HepG2 (cell line): Measurements from ENCODE around the gene MS4A2. TPM values are rescaled to one million over a fixed set of nuclear protein-coding genes. Genes with fewer than 3 reads are reported as not detected.

ENCODE experiments used
- ARID5B ChIP-seq: IDR thresholded peaks from 2 replicates; pipeline ENCODE4 v1.4.0; 2020; ENCODE audit warnings: mild to moderate bottlenecking, missing genetic modification reagents
- BHLHE40 ChIP-seq: IDR thresholded peaks from 2 replicates; pipeline ENCODE4 v1.6.1; 2011; ENCODE audit warnings: low read length, improper control_type of control experiment
- CREM ChIP-seq, 2 experiments: sonication (generic) in 1 of 2; formaldehyde crosslinking in 1 of 2; IDR thresholded peaks; 2 replicates each; pipeline versions ENCODE4 v1.4.0 to v1.6.1; 2016 to 2020; ENCODE audit warnings: antibody characterized with exemption in 1 of 2, mild to moderate bottlenecking in 1 of 2, missing genetic modification reagents in 1 of 2
- DNMT3B ChIP-seq: conservative IDR thresholded peaks from 2 replicates; pipeline ENCODE4 v1.6.1; 2016; ENCODE audit warnings: missing biosample characterization, control low read depth
- FOSL2 ChIP-seq: sonication (generic); formaldehyde crosslinking; IDR thresholded peaks from 2 replicates; pipeline ENCODE4 v1.4.0; 2020; ENCODE audit warnings: missing genetic modification reagents
- FOXA3 ChIP-seq: IDR thresholded peaks from 2 replicates; pipeline ENCODE4 v1.6.1; 2016; ENCODE audit warnings: missing genetic modification reagents, missing compliant biosample characterization
- FOXO1 ChIP-seq: sonication (generic); formaldehyde crosslinking; IDR thresholded peaks from 2 replicates; pipeline ENCODE4 v1.4.0; 2020; ENCODE audit warnings: missing genetic modification reagents
- FOXP4 ChIP-seq: sonication (generic); formaldehyde crosslinking; IDR thresholded peaks from 2 replicates; pipeline ENCODE4 v1.4.0; 2020; ENCODE audit warnings: missing genetic modification reagents
- HHEX ChIP-seq: IDR thresholded peaks from 2 replicates; pipeline ENCODE4 v1.6.1; 2016; ENCODE audit warnings: control low read depth
- HOMEZ ChIP-seq: IDR thresholded peaks from 2 replicates; pipeline ENCODE4 v1.6.1; 2016; ENCODE audit warnings: low read depth
- MIXL1 ChIP-seq: IDR thresholded peaks from 2 replicates; pipeline ENCODE4 v1.6.1; 2016
- NFIC ChIP-seq: IDR thresholded peaks from 2 replicates; pipeline ENCODE4 v1.6.1; 2012; ENCODE audit warnings: mild to moderate bottlenecking, low read length, inconsistent platforms
- RCOR2 ChIP-seq: IDR thresholded peaks from 2 replicates; pipeline ENCODE4 v1.6.1; 2016; ENCODE audit warnings: missing biosample characterization, missing genetic modification reagents
- SMAD3 ChIP-seq: sonication (generic); formaldehyde crosslinking; IDR thresholded peaks from 2 replicates; pipeline ENCODE4 v1.4.0; 2020; ENCODE audit warnings: missing genetic modification reagents
- ZFP90 ChIP-seq: sonication (generic); formaldehyde crosslinking; IDR thresholded peaks from 2 replicates; pipeline ENCODE4 v1.8.0; 2022; ENCODE audit warnings: missing genetic modification reagents, mild to moderate bottlenecking, inconsistent platforms, borderline replicate concordance
- ZNF44 ChIP-seq: sonication (generic); formaldehyde crosslinking; IDR thresholded peaks from 2 replicates; pipeline ENCODE4 v1.5.1; 2020; ENCODE audit warnings: mild to moderate bottlenecking, missing genetic modification reagents
- ZNF503 ChIP-seq: sonication (generic); formaldehyde crosslinking; IDR thresholded peaks from 2 replicates; pipeline ENCODE4 v1.4.0; 2020; ENCODE audit warnings: missing genetic modification reagents
- ZNF512B ChIP-seq: sonication (generic); formaldehyde crosslinking; IDR thresholded peaks from 2 replicates; pipeline ENCODE4 v1.5.1; 2020; ENCODE audit warnings: missing genetic modification reagents, mild to moderate bottlenecking, borderline replicate concordance
- polyA plus RNA-seq, 8 experiments: library from polyadenylated mRNA; depleted of rRNA in 3 of 8; stranded (reverse) in 7 of 8; unstranded in 1 of 8; fragments of >200 nt; fragmentation: Illumina TruSeq in 4 of 8; extraction: Trizol in 4 of 8; gene quantifications; 2 replicates each; pipeline versions ENCODE4 v1.2.1 to v1.2.3, GENCODE V29; 2011 to 2016; ENCODE audit warnings: low read depth in 4 of 8, missing spikeins in 1 of 8, mixed read lengths in 1 of 8; ENCODE audit not compliant: insufficient read depth in 1 of 8
- total RNA-seq, 5 experiments: library from RNA; depleted of rRNA; stranded (reverse); fragments of >200 nt; fragmentation: Illumina TruSeq; extraction: Trizol; gene quantifications; 2 replicates each; pipeline ENCODE4 v1.2.3, GENCODE V29; 2016; ENCODE audit warnings: low read depth in 1 of 5

Gene MS4A2
- total and polyA plus RNA-seq, 2 of the 13 experiments (the other 11 are each of a cell fraction or from before 2014, with no cell fraction given) = not detected

- peak; percentile 28; the same call in 1 of the 2 replicates for TF ChIP-seq HOMEZ (CRISPR knock-in tag)
- TF ChIP-seq ZFP90 = no peak
- TF ChIP-seq ZNF44 (CRISPR knock-in tag) = no peak
- peak; percentile 57 for TF ChIP-seq CREM (IDR thresholded peaks at IDR 0.05)
- TF ChIP-seq CREM (CRISPR knock-in tag; IDR thresholded peaks at IDR 0.05) = no peak
- TF ChIP-seq DNMT3B (CRISPR knock-in tag) = 0 out of 2 replicates have a peak, but pooled peaks have one; percentile 46
- TF ChIP-seq SMAD3 = 0 out of 2 replicates have a peak, but pooled peaks have one; percentile 47
- 0 out of 2 replicates have a peak, but pooled peaks have one; percentile 23 for TF ChIP-seq RCOR2 (CRISPR knock-in tag)
- peak; percentile 62; the same call in 1 of the 2 replicates for TF ChIP-seq FOXO1 (CRISPR knock-in tag)
- peak; percentile 86; the same call in 1 of the 2 replicates for TF ChIP-seq FOSL2 (CRISPR knock-in tag)
- TF ChIP-seq ZNF512B (CRISPR knock-in tag) = no peak
- peak; percentile 48; the same call in 1 of the 2 replicates for TF ChIP-seq HHEX (CRISPR knock-in tag)
- TF ChIP-seq ZNF503 (CRISPR knock-in tag) = peak; percentile 32; the same call in 1 of the 2 replicates
- TF ChIP-seq MIXL1 = peak; percentile 38; the same call in 1 of the 2 replicates
- TF ChIP-seq ARID5B (CRISPR knock-in tag) = peak; percentile 87
- TF ChIP-seq BHLHE40 = peak; percentile 5; the same call in 1 of the 2 replicates
- TF ChIP-seq FOXA3 (CRISPR knock-in tag) = peak; percentile 90; the same call in 1 of the 2 replicates
- TF ChIP-seq FOXP4 (CRISPR knock-in tag) = peak; percentile 81
- TF ChIP-seq NFIC = peak; percentile 76; the same call in 1 of the 2 replicates
Measured at GRCh38 chr11:60098508-60098907, 10.0 kb downstream of the MS4A2 start (continued).
